GM12875 (cell line): ENCODE results near the gene DDI2.

ENCODE experiments used
- H3K4me3 ChIP-seq: one replicate; pipeline ENCODE4 v1.5.1; 2011; ENCODE audit warnings: low read depth, low read length, control low read depth
- TF ChIP-seq, protein P1 (sequence below): IDR thresholded peaks from 2 replicates; pipeline ENCODE4 v1.5.1; 2011; ENCODE audit warnings: low read depth, mild to moderate bottlenecking, control low read depth, inconsistent platforms, low read length, moderate library complexity, borderline replicate concordance; ENCODE audit not compliant: insufficient read depth

DDI2 gene

DNA sequence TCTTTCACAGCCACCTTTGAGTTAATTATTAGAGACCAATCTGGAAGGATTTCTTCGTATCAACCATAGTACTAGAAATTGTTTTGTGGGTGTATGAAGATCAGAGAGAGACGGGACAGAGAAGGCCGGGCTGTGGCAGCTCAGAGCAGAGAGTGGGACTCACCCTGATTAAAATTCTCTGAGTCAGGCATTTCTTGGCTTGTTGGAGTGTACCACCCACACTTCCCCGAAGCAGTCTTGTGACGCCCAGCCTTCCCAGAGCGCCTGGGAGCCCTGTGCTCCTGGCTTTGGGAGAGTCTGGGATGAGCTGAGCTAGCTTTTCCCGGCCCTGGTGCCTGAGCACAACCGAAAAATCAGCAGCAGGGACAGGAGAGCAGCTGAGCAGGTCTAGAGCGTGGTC lies 86.3 kb downstream of the DDI2 start:
- TF ChIP-seq, protein P1, sequence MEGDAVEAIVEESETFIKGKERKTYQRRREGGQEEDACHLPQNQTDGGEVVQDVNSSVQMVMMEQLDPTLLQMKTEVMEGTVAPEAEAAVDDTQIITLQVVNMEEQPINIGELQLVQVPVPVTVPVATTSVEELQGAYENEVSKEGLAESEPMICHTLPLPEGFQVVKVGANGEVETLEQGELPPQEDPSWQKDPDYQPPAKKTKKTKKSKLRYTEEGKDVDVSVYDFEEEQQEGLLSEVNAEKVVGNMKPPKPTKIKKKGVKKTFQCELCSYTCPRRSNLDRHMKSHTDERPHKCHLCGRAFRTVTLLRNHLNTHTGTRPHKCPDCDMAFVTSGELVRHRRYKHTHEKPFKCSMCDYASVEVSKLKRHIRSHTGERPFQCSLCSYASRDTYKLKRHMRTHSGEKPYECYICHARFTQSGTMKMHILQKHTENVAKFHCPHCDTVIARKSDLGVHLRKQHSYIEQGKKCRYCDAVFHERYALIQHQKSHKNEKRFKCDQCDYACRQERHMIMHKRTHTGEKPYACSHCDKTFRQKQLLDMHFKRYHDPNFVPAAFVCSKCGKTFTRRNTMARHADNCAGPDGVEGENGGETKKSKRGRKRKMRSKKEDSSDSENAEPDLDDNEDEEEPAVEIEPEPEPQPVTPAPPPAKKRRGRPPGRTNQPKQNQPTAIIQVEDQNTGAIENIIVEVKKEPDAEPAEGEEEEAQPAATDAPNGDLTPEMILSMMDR: no peak
- no peak overlapping the region for H3K4me3 ChIP-seq

DNA sequence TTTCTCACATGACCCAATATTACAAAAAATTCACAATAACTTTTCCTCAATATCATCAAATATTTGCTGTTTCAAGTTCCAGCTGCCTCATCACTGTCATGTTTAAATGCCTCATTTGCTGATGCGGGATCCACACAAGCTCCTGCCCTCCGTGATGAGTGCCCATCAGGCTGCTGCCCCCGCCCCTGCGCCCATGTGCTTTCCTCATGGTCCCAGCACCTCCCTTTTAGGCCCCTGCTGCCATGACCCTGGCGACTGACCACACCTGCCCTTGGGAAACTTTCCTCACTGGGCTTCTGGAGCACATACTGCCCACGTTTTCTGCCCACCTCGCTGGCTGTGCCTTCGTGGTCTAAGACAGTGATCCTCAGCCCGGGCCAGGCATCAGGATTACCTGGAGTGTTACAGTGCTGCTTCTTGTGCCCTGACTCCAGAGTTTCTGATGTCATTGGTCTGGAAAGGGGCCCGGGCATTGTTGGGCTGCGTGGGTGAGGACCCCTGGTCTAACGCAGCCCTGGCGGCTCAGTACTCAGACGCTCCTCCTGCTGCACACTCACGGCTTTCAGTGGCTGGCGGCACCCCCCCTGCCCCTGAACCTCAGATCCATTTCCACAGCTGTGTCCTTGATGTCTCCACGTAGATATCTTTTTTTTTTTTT lies 87.4 kb downstream of the DDI2 start:
- TF ChIP-seq, protein P1: no peak
- H3K4me3 ChIP-seq: no peak overlapping the region

DNA sequence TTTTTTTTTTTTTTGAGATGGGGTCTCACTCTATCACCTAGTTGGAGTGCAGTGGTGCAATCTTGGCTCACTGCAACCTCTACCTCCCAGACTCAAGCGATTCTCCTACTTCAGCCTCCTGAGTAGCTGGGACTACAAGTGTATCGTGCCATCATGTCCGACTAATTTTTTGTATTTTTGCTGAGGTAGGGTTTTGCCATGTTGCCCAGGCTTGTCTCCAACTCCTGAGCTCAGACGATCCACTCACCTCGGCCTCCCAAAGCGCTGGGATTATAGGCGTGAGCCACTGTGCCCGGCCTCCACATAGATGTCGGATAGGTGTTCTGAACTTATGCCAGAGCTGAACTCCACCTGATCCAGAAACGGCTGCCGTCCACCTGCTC lies 87.9 kb downstream of the DDI2 start:
- TF ChIP-seq, protein P1: no peak
- no peak overlapping the region for H3K4me3 ChIP-seq

DNA sequence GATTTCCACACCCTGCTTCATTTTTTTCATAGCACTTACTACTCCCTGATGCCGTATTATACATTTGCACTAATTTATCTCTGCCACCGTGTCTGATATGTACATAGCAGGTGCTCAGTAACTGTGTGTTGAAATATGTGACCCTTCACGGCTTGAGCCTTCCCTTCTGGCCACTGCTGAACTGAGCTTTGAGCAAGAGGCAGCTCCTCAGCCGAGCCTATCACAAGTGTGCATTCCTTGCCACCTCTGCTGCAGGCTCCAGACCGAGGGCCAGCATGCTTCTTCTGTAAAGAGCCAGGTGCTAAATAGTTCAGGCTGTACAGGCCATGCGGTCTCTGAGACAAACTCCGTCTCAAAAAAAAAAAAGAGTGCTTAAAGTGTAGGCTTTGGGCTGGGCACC lies 89.5 kb downstream of the DDI2 start:
- TF ChIP-seq, protein P1: no peak
- no peak overlapping the region for H3K4me3 ChIP-seq

DNA sequence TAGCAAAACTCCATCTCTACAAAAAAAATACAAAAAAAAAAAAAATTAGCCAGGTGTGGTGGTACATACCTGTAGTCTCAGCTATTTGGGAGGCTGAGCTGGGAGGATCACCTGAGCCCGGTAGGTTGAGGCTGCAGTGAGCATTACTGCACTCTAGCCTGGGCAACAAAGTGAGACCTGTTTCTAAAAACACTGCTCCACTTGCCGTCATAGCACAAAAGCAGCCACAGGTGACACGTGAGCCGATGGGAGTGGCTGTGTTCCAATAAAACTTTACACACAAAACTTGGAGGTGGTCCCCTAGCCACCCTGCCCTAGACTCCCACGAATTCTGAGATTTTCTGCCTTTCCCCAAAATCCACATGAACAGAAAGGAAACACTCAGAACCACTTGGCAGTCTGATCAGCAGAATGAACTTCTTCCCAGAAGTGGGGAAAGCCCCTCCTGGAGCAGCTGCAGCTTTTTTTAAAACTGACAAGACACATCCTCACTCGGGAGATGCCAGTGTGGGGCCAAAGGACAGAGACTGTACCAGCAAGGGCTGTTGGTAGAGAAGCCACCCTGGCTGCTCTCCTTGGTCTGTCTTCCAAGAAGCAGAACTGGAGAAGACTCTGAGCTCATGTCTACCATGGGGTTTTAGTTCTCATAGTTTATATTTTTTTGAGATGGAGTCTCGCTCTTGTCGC lies 90.1 kb downstream of the DDI2 start:
- no peak overlapping the region for H3K4me3 ChIP-seq
- TF ChIP-seq, protein P1: no peak

DNA sequence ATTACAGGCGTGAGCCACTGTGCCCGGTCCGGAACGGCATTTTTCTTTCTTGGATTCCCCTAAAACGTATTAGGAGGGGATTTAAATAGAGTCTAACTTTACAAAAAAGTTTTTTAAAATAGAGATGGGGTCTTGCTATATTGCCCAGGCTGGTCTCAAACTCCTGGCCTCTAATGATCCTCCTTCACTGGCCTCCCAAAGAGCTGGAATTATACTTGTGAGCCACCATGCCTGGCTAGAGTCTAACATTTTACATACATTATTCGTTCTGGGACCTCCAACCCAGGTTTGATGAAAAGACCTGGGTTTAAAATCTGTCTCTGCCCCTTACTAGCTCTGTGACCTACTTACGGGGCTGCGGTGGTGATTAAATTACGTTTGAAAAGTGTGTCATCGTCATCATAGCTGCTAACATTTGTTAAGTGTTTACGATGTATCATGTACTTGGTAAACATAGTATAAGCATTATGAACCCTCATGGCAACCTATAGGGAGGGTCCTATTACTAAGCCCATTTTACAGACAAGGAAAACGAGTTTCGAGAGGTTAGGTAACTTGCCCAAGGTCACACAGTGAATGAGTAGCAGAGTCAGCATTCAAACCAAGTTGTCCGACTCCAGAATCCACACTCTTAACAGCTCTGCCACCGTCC lies 91.4 kb downstream of the DDI2 start:
- TF ChIP-seq, protein P1: no peak
- H3K4me3 ChIP-seq: no peak overlapping the region
